Activated CD4-positive, CD25-positive, alpha-beta regulatory T cell treated with anti-CD3 and anti-CD28 coated beads, Interleukin-2, amount 50 U/mL, for 72 hours (primary cell): ENCODE measurements around the gene USP17L22.
"Not testable (repeated sequence)": the region's sequence is repeated elsewhere in the genome, so short reads cannot be mapped to it uniquely, and the experiment has no call there.

Experiments used
- DNase-seq: peaks from one replicate; pipeline ENCODE4 v3.0.0; 2021

USP17L22 gene

GRCh38 chr4:9267319-9267718 is at the start of gene USP17L22:
TSS of gene USP17L22 (plus strand) at chr4:9267619. CDS start at chr4:9267619, 0 bp downstream.
- DNase-seq = not testable (repeated sequence)

- not testable (repeated sequence) for DNase-seq
These were observed 47.6 kb upstream of the USP17L22 start, which contains the start of gene USP17L12 for GRCh38 chr4:9219852-9220251. TSS of gene USP17L12 (plus strand) at chr4:9220152. CDS start at chr4:9220152, 0 bp downstream.

GRCh38 chr4:9224596-9224995 is 42.8 kb upstream of the USP17L22 start, which contains the start of gene USP17L13:
TSS of gene USP17L13 (plus strand) at chr4:9224896. CDS start at chr4:9224896, 0 bp downstream.
- DNase-seq = not testable (repeated sequence)

- peak; percentile 8 for DNase-seq
These were observed 37.2 kb upstream of the USP17L22 start for GRCh38 chr4:9230249-9230648.

GRCh38 chr4:9234085-9234484 is 33.3 kb upstream of the USP17L22 start, which contains the start of gene USP17L15:
TSS of gene USP17L15 (plus strand) at chr4:9234385. CDS start at chr4:9234385, 0 bp downstream.
- not testable (repeated sequence) for DNase-seq

- DNase-seq = not testable (repeated sequence)
These were observed 29.0 kb upstream of the USP17L22 start for GRCh38 chr4:9238461-9238860.

- DNase-seq = not testable (repeated sequence)
These were observed 23.8 kb upstream of the USP17L22 start, which contains the start of gene USP17L17 for GRCh38 chr4:9243579-9243978. TSS of gene USP17L17 (plus strand) at chr4:9243879. CDS start at chr4:9243879, 0 bp downstream.

- not testable (repeated sequence) for DNase-seq
These were observed 19.3 kb upstream of the USP17L22 start, which contains the start of gene USP17L18 for GRCh38 chr4:9247953-9248680. TSS of gene USP17L18 (plus strand) at chr4:9248630. CDS start at chr4:9248630, 0 bp downstream.

- not testable (repeated sequence) for DNase-seq
These were observed 14.3 kb upstream of the USP17L22 start, which contains the start of gene USP17L19 for GRCh38 chr4:9253078-9253477. TSS of gene USP17L19 (plus strand) at chr4:9253378. CDS start at chr4:9253378, 0 bp downstream.

GRCh38 chr4:9257824-9258223 is 9.6 kb upstream of the USP17L22 start, which contains the start of gene USP17L20:
TSS of gene USP17L20 (plus strand) at chr4:9258124. CDS start at chr4:9258124, 0 bp downstream.
- DNase-seq = not testable (repeated sequence)

- not testable (repeated sequence) for DNase-seq
These were observed 4.8 kb upstream of the USP17L22 start, which contains the start of gene USP17L21 for GRCh38 chr4:9262572-9262971. TSS of gene USP17L21 (plus strand) at chr4:9262872. CDS start at chr4:9262872, 0 bp downstream.

- DNase-seq = not testable (repeated sequence)
These were observed 4.3 kb downstream of the USP17L22 start for GRCh38 chr4:9271719-9272118.
